Umbilical cord (tissue), 2 donors: Measurements from ENCODE around the gene MYO18B. TPM values are rescaled to one million over a fixed set of nuclear protein-coding genes. Genes with fewer than 3 reads are reported as not detected.

ENCODE experiments used
- DNase-seq: peaks from one replicate; pipeline ENCODE4 v3.0.0-alpha.2; 2015; ENCODE audit warnings: low spot score
- total RNA-seq: library from RNA; depleted of rRNA; stranded (reverse); fragments of >200 nt; gene quantifications from one replicate; pipeline ENCODE4 v1.2.3, GENCODE V29; 2014; ENCODE audit warnings: low replicate concordance; ENCODE audit not compliant: insufficient read depth

The MYO18B gene
- total RNA-seq, 1 donor from 2014 or later = 7.9 TPM

DNA sequence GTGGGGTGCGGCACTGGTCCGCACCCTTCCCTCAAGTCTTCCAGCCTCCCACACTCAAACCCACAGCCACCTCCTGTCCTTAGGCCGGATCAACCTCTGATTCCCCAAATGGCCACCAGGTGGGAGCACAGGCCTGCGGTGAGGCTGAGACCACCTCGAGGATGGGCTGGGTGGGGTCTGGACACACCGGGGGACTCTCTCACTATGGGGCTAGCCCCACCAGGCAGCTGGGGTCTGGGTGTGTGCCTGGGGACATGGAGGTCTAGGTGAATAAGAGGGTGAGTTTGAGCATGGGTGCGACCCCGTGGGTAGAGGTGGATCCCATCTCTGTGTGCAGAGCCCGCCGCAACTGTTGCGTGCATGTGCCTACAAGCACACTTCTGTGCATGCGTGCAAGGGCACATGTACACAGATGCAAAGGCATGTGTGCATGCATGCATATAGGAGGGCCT is 32.6 kb downstream of the MYO18B start:
- DNase-seq = no peak

DNA sequence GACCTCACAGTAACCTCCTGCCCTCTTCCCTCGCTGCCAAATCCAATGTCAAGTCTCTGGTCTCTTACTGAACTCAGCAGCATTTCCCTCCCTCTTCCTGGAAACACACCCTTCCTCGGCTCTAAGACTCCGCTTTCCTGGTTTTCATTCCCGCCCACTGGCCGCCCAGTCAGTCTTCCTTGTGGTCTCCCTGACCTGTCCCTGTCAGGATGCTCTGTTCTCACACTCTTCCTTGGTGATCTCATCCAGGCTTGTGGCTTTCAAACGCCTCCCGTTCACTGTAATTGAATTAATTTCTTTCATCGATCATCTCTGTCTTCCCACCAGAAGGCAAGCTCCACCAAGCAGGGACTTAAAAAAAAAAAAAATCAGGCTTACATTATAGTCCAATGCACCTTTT is 33.5 kb downstream of the MYO18B start:
- no peak for DNase-seq

DNA sequence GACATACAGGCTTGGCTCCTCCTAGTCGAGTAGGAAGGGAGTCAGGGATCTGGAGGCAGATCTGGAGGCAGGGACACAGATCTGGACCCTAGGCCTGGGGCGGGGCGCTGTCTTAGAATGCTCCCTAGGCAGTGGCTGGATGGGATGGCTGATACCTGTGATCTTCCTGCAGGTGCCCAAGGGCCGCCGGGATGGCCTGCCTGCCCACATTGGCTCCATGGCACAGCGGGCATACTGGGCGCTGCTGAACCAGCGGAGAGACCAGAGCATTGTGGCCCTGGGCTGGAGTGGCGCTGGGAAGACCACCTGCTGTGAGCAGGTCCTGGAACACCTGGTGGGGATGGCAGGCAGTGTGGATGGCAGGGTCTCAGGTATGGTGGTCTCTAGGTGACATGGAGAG is 35.4 kb downstream of the MYO18B start:
- no peak for DNase-seq

DNA sequence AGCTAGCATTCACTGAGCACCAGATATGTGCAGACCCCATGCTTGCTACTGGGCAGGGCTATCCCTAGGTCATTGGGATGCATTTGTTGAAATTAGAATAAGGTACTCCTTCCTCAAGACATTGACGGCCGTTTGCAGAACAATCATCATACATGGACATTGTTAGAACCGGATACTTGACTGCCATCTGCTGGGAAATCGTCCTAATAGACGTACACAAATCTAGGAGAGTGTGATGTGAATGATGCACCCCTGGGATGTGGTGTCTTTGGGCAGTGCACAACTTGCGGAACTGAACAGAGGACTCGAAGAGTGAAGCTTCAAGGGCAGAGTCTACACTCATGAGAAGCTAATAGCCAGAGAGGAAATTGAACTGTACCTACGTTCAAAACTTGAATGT is 35.9 kb downstream of the MYO18B start:
- DNase-seq = peak; percentile 35

DNA sequence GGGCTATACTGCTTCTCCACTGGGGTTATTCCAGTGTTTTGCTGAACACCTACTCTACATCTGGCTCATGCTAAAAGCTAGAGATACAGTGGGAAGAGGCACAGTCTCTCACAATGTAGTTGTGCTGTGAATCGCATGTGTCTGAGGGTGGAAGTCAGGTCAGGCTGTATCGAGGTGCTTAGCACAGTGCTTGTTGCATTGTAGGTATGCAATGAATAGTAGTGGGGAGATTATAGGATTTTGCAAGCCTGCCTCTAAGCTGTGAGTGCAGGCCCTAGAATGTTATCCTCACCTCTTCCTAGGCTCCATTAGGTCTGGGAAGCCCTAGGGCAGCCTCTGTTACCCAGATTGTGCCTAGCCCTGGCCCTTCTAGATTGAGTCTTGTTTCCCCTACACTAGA is 37.4 kb downstream of the MYO18B start:
- DNase-seq = no peak

DNA sequence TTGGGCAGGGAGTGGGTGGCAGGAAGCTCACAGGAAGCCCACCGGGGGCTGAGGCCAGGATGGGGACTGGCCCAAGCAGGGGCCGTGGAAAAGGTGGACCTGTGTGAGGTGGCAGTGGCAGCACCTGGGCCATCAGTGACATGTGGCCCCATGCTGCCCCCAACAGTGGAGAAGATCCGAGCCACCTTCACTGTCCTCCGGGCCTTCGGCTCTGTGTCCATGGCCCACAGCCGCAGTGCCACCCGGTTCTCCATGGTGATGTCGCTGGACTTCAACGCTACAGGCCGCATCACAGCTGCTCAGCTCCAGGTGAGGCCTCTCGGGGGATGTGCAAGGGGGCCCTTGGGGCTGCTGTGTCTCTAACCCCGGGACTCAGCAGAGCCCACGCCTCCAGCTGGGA is 37.9 kb downstream of the MYO18B start:
- no peak for DNase-seq

DNA sequence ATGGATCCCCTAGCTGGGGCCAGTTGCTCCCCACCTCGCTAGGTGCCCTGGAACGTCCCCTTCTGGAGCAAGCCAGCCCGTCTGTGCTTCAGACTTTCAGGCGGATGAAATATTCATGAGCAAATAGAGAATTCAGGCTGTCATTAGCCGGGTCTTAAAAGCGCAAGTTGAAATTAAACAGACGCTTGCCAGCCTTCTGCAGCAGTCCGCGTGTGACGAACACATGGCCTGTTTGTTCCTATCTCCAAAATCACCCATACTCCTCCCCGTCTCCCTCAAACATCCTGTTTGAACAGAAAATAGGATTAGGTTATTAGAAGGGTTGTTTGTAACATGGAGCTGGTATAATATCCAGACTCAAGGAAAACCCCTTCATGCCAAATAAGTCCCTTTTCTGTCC is 38.7 kb downstream of the MYO18B start:
- DNase-seq = peak; percentile 89

DNA sequence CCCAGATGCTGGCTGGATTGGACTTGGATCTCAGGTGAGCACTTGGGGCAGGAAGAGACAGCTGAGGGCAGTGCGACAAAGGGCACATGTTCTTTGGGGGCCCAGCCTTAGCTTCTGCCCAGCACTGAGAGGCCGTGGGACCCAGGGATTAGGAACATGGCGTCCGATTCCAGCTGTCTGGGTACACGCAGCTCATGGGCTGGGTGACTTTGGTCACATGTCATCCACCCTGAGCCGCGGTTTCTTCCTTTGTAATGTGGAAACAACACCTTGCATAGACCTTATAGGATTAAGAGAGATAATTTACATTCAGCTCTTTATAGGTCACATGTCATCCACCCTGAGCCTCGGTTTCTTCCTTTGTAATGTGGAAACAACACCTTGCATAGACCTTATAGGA is 39.8 kb downstream of the MYO18B start:
- DNase-seq = no peak

DNA sequence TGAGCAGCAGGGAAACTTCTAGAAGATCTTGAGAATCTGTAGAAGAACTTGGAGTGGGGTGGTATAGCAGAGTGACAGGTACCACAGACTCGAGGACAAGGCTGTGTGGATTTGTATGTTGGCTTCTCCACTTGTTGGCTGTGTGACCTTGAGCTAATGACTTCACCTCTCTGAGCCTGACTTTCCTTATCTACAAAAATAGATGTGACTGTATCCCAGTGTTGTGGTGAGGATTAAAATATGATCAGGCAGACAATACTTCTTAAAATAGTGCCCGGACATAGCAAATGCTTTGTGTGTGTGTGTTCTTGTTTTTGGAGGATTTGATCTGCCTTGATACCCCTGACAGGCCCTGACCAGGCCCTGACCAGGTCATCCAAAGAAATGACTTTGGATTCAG is 40.8 kb downstream of the MYO18B start:
- DNase-seq = no peak

DNA sequence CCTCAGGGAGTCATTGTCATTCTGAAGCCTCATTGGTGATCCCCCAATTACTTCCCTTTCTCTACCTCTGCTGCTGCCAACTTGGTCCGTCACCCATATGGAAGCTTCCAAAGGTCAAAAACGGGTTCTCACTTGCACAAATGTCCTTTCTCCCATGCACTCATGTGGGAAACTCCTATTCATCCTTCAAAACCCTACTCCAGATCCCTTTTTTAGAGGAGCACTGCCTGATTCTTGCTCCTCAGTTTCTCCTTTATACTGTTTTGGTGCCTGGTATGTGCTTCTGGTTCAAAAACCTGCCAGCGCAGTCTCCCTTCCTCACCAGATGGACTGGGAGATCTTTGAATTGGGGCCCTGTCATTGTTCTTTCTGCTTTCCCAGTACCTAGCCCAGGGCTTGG is 41.9 kb downstream of the MYO18B start:
- DNase-seq = no peak

DNA sequence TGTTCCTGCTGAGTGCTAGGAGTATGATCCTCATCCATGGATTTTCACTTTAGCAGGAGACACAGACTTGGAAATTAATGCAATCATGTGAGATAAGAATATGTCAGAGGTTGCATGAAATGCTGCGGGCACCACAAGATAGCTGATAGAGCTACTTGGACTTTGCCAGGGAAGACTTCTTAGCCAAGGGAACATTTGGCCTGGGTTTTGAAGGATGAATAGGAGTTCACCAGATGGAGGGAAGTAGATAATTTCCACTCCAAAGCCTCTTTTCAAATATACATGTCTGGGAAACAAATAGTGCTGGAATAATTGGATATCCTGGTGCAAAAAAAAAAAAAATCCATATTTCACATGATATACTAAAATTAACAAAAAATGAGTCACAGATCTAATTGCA is 44.2 kb downstream of the MYO18B start:
- no peak for DNase-seq

DNA sequence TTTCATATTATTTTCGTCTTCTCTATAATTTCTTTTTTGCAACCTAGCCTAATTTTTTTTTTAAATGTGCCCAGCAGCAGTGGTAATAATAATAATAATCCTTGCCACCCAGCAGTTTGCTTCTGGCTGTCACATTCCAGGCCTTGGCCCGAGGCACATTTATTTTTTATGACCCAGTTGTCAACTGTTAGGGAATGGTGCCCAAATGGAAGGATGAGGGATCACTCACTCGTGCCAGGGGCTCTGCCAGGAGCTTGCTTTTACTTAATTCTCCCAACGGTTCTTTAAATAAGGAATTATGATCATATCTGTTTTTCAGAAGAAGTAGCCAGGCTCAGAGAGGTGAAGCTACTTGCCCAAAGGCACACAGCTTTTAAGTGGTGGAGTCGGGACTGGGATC is 49.6 kb downstream of the MYO18B start:
- DNase-seq = no peak

DNA sequence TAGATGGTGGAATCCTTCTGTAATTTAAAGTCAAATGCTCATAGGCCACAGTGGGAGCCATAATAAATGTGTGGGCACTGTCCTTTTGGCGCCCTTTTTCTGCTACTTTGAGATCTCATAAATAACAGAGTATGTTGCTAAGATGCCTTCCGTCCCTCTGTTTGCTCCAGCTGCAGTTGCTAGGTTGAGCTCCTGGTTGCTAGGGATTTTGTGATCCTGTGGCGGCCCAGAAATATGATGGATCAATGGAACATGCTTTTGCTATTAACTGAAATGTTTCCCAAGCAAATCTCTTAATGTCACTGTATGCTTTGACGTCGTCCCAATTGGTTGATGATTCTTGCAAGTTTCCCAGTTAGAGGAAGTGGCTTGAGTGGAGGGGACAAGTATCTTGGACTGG is 53.5 kb downstream of the MYO18B start:
- DNase-seq = no peak

DNA sequence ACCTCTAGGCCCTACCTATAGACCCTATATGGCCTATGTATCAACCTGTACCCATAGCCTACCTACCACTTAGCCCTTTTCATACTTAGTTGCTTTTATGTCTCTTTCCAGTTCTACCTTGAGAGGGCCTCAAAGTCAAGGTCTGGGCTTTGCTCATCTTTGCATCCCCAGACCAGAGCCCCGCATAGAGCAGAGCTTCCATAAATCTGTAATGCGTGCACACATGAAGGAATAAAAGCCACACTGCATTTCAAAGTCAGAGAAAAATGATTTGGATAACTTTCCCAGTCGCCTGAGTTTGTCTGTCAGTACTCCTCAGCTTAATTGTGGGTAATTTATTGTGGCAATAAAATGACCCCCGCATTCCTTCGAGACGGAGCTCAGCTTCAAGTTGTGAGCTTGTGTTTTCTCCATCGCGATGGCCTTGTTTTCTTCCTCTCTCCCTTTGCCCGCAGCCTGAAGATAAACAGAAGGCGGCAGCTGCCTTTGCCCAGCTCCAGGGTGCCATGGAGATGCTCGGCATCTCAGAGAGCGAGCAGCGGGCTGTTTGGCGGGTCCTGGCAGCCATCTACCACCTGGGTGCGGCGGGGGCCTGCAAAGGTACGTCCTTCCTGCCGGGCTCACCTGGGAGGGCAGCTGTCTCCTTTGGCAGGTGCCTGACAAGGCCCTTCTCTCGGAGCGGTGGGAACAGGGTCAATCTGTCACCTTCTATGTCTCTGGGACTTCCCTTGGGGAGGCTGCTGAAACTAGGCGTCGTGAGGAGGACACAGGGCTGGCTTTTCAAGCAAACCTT is 55.7 kb downstream of the MYO18B start:
- no peak for DNase-seq

DNA sequence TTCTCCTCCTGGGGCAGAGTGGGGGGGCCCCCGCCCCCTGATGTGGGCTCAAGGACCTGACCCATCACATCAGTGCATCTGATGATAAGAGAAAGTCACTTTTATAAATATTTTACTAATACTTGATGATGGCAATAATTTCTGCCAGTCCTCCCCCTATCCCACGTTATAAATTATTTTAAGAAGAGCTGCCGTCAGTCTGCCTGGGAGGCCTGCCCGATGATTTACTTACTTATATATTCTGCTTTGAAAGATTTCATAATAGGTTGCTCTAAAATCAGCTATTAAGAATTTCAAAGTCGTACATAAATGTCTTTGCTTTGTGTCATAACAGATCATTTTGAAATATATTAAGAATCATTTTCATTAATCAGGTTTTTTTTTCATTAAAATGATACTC is 58.8 kb downstream of the MYO18B start:
- no peak for DNase-seq

DNA sequence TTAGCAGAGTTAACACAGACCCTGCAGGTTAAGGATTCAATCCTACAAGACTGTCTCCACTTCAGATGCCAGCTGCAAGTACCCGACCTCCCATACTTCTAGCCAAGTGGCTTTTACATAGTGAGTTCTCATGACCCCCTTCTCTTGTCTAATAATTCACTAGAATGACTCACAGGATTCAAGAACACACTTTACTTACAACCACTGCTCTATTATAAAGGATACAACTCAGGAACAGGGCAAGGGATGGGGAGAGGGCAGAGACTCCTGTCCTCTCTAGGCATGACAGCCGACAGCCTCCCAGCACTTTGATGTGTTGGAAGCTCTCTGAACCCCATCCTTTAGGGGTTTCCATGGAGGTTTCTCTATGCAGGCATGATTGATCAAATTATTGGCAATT is 60.0 kb downstream of the MYO18B start:
- no peak for DNase-seq

DNA sequence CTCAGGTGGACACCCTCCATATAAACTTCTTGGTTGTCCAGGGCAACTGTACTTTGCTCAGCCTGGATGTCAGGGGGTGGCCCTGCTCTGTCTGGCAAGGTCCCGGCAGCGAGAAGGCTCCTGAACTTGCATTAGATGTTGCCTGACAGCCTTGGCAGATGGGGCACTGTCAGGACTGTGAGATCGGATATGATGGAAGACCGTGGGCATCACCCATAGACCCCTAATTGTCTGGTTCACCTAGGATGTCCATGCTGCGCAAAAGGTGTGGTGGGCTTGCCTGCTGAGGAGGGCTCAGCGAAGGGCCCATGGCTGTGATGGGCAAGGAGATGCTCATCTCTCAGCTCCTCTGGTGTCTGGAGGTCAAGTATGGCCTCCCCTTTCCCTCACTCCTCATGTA is 62.7 kb downstream of the MYO18B start:
- no peak for DNase-seq

DNA sequence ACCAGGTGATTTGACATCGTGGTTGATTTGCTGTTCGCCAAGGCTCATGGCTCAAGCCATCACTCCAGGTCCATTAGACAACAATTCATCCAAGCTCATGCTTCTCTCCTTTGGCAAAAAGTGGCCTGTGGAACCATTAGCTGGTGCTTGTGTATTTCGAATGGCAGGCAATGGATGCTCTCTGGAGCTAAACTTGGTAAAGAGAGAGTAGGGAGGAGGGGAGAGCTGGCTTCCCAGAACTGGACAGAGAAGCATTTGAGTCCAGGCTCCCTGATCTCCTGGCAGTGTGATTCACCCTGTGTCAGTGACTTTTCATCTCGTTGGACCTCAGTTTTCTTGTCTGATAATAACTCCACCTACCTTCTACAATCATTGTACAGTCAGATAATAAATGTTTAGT is 64.6 kb downstream of the MYO18B start:
- no peak for DNase-seq

DNA sequence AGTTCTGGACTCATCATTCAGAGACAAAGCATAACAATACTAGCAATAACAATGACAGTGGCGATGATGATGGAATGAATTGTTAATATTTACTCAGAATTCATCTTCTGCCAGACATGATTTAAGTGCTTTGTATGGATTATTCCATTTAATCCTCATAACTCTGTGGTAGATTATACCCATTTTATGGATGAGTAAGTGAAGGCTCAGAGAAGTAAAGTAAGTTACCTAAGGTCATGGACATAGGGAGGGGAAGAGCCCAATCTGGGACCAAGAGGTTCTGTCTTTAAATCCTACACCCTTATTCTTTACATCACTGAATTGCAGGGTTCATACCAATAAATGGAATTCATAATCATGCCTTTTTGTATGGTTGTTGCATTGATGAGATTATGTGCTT is 72.7 kb downstream of the MYO18B start:
- DNase-seq = no peak

DNA sequence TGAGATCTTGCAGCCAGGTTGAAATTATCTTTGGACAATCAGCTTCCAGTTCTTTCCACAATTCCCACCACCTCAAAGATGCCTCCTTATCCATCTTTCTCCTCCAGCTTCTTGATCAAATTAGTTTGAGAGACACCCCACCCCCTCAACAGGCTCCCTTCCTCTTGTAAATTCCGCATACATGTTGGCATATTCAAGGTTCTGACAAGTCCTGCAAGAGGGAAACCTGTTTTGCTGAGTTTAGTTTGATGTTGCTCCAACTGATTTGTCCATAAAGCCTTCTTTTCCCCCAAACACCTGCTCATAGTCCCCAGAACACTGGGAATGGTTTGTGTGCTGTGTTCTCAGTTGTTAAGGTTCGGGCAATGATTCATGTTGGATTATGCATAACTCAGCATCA is 73.6 kb downstream of the MYO18B start:
- DNase-seq = no peak

DNA sequence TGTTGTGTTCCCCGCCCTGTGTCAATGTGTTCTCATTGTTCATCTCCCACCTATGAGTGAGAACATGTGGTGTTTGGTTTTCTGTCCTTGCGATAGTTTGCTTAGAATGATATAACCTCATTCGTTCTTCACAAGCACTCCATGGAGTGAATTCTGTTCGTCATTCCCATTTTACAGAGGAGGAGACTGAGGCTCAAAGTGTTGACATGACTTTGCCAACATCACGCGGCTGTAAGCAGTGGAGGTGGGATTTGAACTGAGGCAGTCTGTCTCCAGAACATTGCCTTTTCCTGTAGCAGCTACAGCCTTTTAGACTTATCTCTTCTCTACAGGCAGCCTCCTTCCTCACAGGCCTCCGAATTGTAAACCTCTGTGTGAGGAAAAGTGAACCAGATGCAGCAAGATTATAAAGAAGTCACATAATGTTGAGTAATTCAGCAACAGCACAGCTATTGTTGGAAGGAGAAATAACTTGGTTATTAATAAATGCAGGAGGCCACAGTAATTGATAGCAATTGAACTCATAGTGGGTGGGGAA is 74.6 kb downstream of the MYO18B start:
- no peak for DNase-seq

DNA sequence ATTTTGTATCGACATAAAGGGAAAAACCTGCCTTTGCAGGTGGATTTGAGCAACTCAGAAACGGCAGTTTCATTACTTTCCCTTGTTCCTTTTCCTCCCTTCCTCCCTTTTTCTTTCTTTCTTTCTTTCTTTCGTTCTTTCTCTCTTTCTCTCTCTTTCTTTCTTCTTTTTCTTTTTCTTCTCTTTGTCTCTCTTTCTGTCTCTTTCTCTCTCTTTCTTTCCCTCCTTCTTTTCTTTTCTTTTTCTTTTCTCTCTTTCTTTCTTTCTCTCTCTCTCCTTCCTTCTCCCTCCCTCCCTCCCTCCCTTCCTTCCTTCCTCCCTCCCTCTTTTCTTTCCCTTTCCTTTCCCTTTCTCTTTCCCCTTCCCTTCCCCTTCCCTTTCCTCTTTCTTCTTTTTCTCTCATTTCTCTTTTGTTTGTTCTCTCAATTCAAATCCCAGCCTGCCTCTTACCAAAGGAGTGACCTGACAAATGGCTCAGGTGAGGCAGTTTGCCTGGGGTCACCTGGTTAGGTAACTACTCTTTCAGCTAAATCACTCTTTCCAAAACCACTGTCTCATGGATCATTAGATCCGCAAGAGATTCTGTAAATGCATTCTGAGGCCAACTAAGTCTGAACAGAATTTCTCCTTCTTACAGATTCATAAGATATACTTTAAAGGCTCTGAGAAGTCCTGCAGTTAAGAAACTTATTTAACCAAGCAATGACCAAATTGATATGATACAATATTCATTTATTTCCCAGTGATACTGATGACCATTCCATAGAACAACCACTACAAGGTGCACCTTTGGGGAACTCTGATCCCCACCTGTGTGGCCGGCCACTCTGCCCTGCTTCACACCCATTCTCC is 75.3 kb downstream of the MYO18B start:
- no peak for DNase-seq

DNA sequence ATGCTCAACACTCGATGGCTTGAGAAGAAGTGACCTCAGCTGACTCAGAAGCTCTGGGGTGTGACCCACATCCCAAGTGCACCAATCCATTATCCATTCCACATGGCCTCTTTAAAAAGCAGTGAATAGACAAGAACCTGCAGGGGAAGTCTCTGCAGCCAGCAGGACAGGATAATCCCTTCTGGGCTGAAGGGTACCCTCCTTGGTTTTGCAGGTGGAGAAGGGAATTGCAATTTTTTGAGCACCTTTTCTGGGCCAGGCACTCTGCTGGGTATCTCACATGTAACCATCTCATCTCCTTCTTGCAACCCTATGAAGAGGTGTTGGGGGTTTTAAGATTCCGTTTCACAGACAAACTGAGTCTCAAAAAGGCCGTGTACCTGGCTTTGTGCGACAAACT is 76.6 kb downstream of the MYO18B start:
- DNase-seq = no peak
